GM12878 (cell line): ENCODE results near the gene DUSP18. TPM values are rescaled to one million over a fixed set of nuclear protein-coding genes. Genes with fewer than 3 reads are reported as not detected.

ENCODE experiments used
- ATAC-seq: fragments of 200-7000 bp; cut with Tn5 transposase; 3 replicates; pipeline ENCODE4 v1.9.1; 2020; ENCODE audit warnings: mild to moderate bottlenecking, moderate library complexity
- BruUV-seq: library from RNA; stranded (reverse); fragments of 400-500 nt; replicated peaks from 2 replicates; lab custom pipeline; 2021; lab: Mats Ljungman, UMichigan
- CTCF ChIA-PET: fragments of 300-600 bp; sonication (Branson Sonifier 250); formaldehyde crosslinking; extraction: SDS; loops from one replicate; lab custom pipeline; 2021; ENCODE audit warnings: inconsistent platforms; lab: Yijun Ruan, JAX
- POLR2A ChIA-PET: fragments of 350-600 bp; formaldehyde crosslinking; extraction: SDS; loops from one replicate; lab custom pipeline; 2021; ENCODE audit warnings: inconsistent platforms; lab: Charles Lee
- RAD21 ChIA-PET: fragments of 300-600 bp; sonication (Branson Sonifier 250); formaldehyde crosslinking; loops from one replicate; lab custom pipeline; 2023; ENCODE audit warnings: antibody characterized with exemption; ENCODE audit not compliant: unreplicated experiment; lab: Charles Lee
- SMC1A ChIA-PET: fragments of 300-600 bp; sonication (Branson Sonifier 250); formaldehyde crosslinking; loops from one replicate; lab custom pipeline; 2023; ENCODE audit not compliant: unreplicated experiment, uncharacterized antibody; lab: Charles Lee
- DNase-seq: peaks from one replicate; pipeline ENCODE4 v3.0.0-alpha.2; 2011; ENCODE audit warnings: low read depth, low spot score
- FAIRE-seq: peaks from 3 replicates; lab custom pipeline; 2011; peaks lifted over from hg19 to GRCh38; lab: Jason Lieb, UNC
- H2AFZ ChIP-seq: 2 replicates; pipeline ENCODE4 v1.6.0; 2011; ENCODE audit warnings: low read depth, low read length, control low read depth; ENCODE audit not compliant: control insufficient read depth
- H3K27ac ChIP-seq: 2 replicates; pipeline ENCODE4 v1.5.1; 2011; ENCODE audit warnings: control low read depth; ENCODE audit not compliant: control insufficient read depth, insufficient read depth
- H3K27me3 ChIP-seq, 2 experiments: replicated peaks in 1 of 2; 2 replicates each; pipeline versions ENCODE4 v1.6.0 to v1.6.1; 2011; ENCODE audit warnings: low read length in 1 of 2; ENCODE audit not compliant: control insufficient read depth in 2 of 2, insufficient read depth in 2 of 2
- H3K36me3 ChIP-seq, 2 experiments: 2 replicates each; pipeline ENCODE4 v1.5.1; 2011; ENCODE audit warnings: low read length in 1 of 2; ENCODE audit not compliant: control insufficient read depth in 2 of 2, insufficient read depth in 2 of 2
- H3K4me1 ChIP-seq: 2 replicates; pipeline ENCODE4 v1.6.1; 2011; ENCODE audit warnings: mild to moderate bottlenecking, low read length, moderate library complexity, mixed read lengths; ENCODE audit not compliant: control insufficient read depth, insufficient read depth
- H3K4me2 ChIP-seq: 2 replicates; pipeline ENCODE4 v1.6.0; 2011; ENCODE audit warnings: control low read depth; ENCODE audit not compliant: control insufficient read depth, insufficient read depth
- H3K4me3 ChIP-seq: fragments of 200-600 bp; sonication (generic); 2 replicates; pipeline ENCODE4 v1.5.1; 2016
- H3K79me2 ChIP-seq: 2 replicates; pipeline ENCODE4 v1.6.0; 2011; ENCODE audit warnings: low read length; ENCODE audit not compliant: control insufficient read depth, insufficient read depth
- H3K9ac ChIP-seq: 2 replicates; pipeline ENCODE4 v1.8.0; 2011; ENCODE audit warnings: low read length, control low read depth, mixed read lengths; ENCODE audit not compliant: control insufficient read depth, insufficient read depth
- H3K9me3 ChIP-seq: replicated peaks from 3 replicates; pipeline ENCODE4 v1.5.1; 2011; ENCODE audit warnings: mild to moderate bottlenecking, low read length; ENCODE audit not compliant: control insufficient read depth, insufficient read depth
- H4K20me1 ChIP-seq: 2 replicates; pipeline ENCODE4 v1.6.0; 2011; ENCODE audit not compliant: control insufficient read depth, insufficient read depth
- FOXM1 ChIP-seq: IDR thresholded peaks from 2 replicates; pipeline ENCODE4 v1.6.1; 2012; ENCODE audit warnings: low read depth, mild to moderate bottlenecking, inconsistent platforms, low read length, moderate library complexity
- GABPA ChIP-seq: IDR thresholded peaks from 2 replicates; pipeline ENCODE4 v1.6.1; 2014; ENCODE audit warnings: antibody characterized with exemption, low read depth, mild to moderate bottlenecking, inconsistent platforms
- HDAC6 ChIP-seq: fragments of 200-600 bp; sonication (generic); IDR thresholded peaks from one replicate; pipeline ENCODE4 v1.8.0; 2017; ENCODE audit warnings: antibody characterized with exemption; ENCODE audit not compliant: unreplicated experiment
- IKZF1 ChIP-seq: fragments of 450-650 bp; conservative IDR thresholded peaks from 2 replicates; pipeline ENCODE4 v1.6.1; 2017; ENCODE audit warnings: antibody characterized with exemption, mild to moderate bottlenecking
- LARP7 ChIP-seq: fragments of 450-650 bp; IDR thresholded peaks from 2 replicates; pipeline ENCODE4 v1.6.1; 2017; ENCODE audit warnings: mild to moderate bottlenecking
- NFYA ChIP-seq: IDR thresholded peaks from 2 replicates; pipeline ENCODE4 v1.6.1; 2011; ENCODE audit warnings: low read depth, mild to moderate bottlenecking, low read length, improper control_type of control experiment, borderline replicate concordance
- PKNOX1 ChIP-seq: fragments of 450-650 bp; IDR thresholded peaks from 2 replicates; pipeline ENCODE4 v1.6.1; 2016; ENCODE audit warnings: mild to moderate bottlenecking
- RAD51 ChIP-seq: fragments of 450-650 bp; IDR thresholded peaks from 2 replicates; pipeline ENCODE4 v1.6.1; 2016; ENCODE audit warnings: moderate library complexity, mild to moderate bottlenecking, inconsistent platforms
- RB1 ChIP-seq: fragments of 450-650 bp; formaldehyde crosslinking; IDR thresholded peaks from 2 replicates; pipeline ENCODE4 v1.6.1; 2017; ENCODE audit warnings: mild to moderate bottlenecking, borderline replicate concordance
- SIN3A ChIP-seq: IDR thresholded peaks from 2 replicates; pipeline ENCODE4 v1.6.1; 2012; ENCODE audit warnings: low read depth, low read length, improper control_type of control experiment
- TCF3 ChIP-seq: IDR thresholded peaks from 2 replicates; pipeline ENCODE4 v1.6.1; 2012; ENCODE audit warnings: low read depth, mild to moderate bottlenecking, low read length, borderline replicate concordance; ENCODE audit not compliant: insufficient read depth
- TCF7 ChIP-seq: IDR thresholded peaks from 2 replicates; pipeline ENCODE4 v1.6.1; 2014; ENCODE audit warnings: antibody characterized with exemption, borderline replicate concordance
- whole genome bisulfite sequencing: methylation state at CpG from one replicate; pipeline ENCODE4 v1.1.6; 2016; ENCODE audit warnings: low lambda C conversion rate; ENCODE audit not compliant: insufficient replicate concordance, insufficient coverage; ENCODE audit errors: missing lambda C conversion rate; 5-methylcytosine and 5-hydroxymethylcytosine counted together
- in situ Hi-C: fragments of 300-500 bp; cut with MboI; formaldehyde crosslinking; loops from 9 replicates; pipeline ENCODE4 v1.14.3; 2018; ENCODE audit warnings: mixed read lengths
- intact Hi-C: fragments of 100-400 bp; cut with micrococcal nuclease; formaldehyde crosslinking; loops from one replicate; pipeline ENCODE4 v1.14.2; 2022; ENCODE audit not compliant: unreplicated experiment
- polyA plus RNA-seq, 11 experiments: library from polyadenylated mRNA; depleted of rRNA in 4 of 11; unstranded in 6 of 11; stranded (reverse) in 5 of 11; fragments of >200 nt; fragmentation: Nextera tagmentation in 4 of 11; fragmentation: Illumina TruSeq in 1 of 11; extraction: Ambion mirVana in 4 of 11; extraction: Trizol in 1 of 11; gene quantifications; 1 replicate in 1 of 11; 2 replicates in 10 of 11; pipeline versions ENCODE4 v1.2.1 to v1.2.3, GENCODE V29; 2011 to 2016; ENCODE audit warnings: inconsistent platforms in 2 of 11, missing spikeins in 2 of 11, low read depth in 1 of 11
- total RNA-seq, 4 experiments: library from RNA; depleted of rRNA in 3 of 4; stranded (reverse); fragments of >200 nt in 3 of 4; fragmentation: Illumina TruSeq in 1 of 4; extraction: Trizol in 1 of 4; gene quantifications; 2 replicates each; pipeline versions ENCODE4 v1.2.1 to v1.2.3, GENCODE V29; 2013 to 2021
- TF ChIP-seq, protein P1 (sequence below): IDR thresholded peaks from 2 replicates; pipeline ENCODE4 v1.6.1; 2012; ENCODE audit warnings: improper control_type of control experiment, low read depth, low read length; ENCODE audit not compliant: insufficient replicate concordance
- TF ChIP-seq, protein P2 (sequence below): fragments of 450-650 bp; IDR thresholded peaks from 2 replicates; pipeline ENCODE4 v1.6.1; 2017; ENCODE audit warnings: mild to moderate bottlenecking, moderate library complexity

The DUSP18 gene
- total and polyA plus RNA-seq, 10 of the 15 experiments (the other 5 are each of a cell fraction or from before 2014, with no cell fraction given) = 1.9 to 11.9 (median 7.7) TPM

DNA sequence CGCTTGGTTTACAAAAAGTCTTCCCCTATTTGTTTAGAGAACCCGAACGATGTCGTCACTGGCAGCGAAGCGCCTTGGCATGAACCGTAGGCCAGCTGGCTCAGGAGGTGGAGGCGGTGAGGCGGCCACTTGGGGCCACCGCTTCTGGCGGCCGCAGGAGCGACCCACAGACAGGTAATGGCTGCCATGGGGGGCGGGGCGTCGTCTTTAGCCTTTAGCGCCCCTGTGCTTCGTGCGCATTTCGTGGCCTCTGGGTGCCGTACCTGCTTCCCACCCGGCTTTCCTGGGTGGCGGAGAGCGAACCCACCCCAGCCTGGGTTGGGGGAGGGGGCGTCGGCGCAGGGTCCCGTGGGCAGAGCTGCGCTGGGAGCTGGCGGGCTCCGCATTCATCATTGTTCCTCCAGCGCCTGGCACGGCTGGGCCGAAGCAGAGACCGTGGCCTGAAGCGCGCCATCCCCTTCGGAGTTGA, 26.5 kb upstream of the DUSP18 start:
- Histone ChIP-seq H3K4me3 (peak overlapping the region; percentile 87; the same call in 1 of the 2 replicates), H3K9me3 (no peaks in the 10 kb centered on the region), H3K36me3 (no peaks in the 10 kb centered on the region), H4K20me1 (no peaks in the 10 kb centered on the region), H3K27me3 (no peaks in the 10 kb centered on the region; a peak in 1 of 4 replicates), H3K27ac (no peak overlapping the region), H3K9ac (peak overlapping the region; percentile 69), H2AFZ (peak overlapping the region; percentile 83), H3K4me1 (no peaks in the 10 kb centered on the region; the same call in 1 of the 2 replicates), H3K79me2 (no peaks in the 10 kb centered on the region), H3K4me2 (peak overlapping the region; percentile 95)
- FAIRE-seq (no peak), DNase-seq (no peak), ATAC-seq (peak; percentile 90)
- CTCF ChIA-PET = interaction anchor here (0.9 to 2.0 kb wide), 3 partner anchors 12 to 61 kb away, joined by 4 to 7 read pairs (median 5); partner anchors contain the start of gene SLC35E4
- 4% methylated on average over 35 of the region's 38 CpGs for WGBS
- no TSS peak for BruUV-seq
- in situ Hi-C loops = no loop called here
- RAD21 ChIA-PET = interaction anchor here (1.2 kb wide), 1 partner anchor 61 kb away, joined by 3 read pairs; no protein-coding TSS in a partner anchor
- intact Hi-C loops = no loop called here
- SMC1A ChIA-PET = interaction anchor here (0.9 to 1.3 kb wide), 2 partner anchors 50 to 61 kb away, joined by 3 to 8 read pairs; no protein-coding TSS in a partner anchor
- POLR2A ChIA-PET = interaction anchor here (1.2 kb wide), 1 partner anchor 60 kb away, joined by 4 read pairs; no protein-coding TSS in a partner anchor
- TF ChIP-seq IKZF1 (peak; percentile 26; the same call in 1 of the 2 replicates), GABPA (no peak), RB1 (peak; percentile 45; the same call in 1 of the 2 replicates), LARP7 (no peak), SIN3A (no peak), FOXM1 (no peak), NFYA (no peak), PKNOX1 (no peak), TCF7 (no peak), HDAC6 (no peak), RAD51 (no peak), TCF3 (no peak)
- TF ChIP-seq, protein P1, sequence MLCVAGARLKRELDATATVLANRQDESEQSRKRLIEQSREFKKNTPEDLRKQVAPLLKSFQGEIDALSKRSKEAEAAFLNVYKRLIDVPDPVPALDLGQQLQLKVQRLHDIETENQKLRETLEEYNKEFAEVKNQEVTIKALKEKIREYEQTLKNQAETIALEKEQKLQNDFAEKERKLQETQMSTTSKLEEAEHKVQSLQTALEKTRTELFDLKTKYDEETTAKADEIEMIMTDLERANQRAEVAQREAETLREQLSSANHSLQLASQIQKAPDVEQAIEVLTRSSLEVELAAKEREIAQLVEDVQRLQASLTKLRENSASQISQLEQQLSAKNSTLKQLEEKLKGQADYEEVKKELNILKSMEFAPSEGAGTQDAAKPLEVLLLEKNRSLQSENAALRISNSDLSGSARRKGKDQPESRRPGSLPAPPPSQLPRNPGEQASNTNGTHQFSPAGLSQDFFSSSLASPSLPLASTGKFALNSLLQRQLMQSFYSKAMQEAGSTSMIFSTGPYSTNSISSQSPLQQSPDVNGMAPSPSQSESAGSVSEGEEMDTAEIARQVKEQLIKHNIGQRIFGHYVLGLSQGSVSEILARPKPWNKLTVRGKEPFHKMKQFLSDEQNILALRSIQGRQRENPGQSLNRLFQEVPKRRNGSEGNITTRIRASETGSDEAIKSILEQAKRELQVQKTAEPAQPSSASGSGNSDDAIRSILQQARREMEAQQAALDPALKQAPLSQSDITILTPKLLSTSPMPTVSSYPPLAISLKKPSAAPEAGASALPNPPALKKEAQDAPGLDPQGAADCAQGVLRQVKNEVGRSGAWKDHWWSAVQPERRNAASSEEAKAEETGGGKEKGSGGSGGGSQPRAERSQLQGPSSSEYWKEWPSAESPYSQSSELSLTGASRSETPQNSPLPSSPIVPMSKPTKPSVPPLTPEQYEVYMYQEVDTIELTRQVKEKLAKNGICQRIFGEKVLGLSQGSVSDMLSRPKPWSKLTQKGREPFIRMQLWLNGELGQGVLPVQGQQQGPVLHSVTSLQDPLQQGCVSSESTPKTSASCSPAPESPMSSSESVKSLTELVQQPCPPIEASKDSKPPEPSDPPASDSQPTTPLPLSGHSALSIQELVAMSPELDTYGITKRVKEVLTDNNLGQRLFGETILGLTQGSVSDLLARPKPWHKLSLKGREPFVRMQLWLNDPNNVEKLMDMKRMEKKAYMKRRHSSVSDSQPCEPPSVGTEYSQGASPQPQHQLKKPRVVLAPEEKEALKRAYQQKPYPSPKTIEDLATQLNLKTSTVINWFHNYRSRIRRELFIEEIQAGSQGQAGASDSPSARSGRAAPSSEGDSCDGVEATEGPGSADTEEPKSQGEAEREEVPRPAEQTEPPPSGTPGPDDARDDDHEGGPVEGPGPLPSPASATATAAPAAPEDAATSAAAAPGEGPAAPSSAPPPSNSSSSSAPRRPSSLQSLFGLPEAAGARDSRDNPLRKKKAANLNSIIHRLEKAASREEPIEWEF = no peak
- TF ChIP-seq, protein P2, sequence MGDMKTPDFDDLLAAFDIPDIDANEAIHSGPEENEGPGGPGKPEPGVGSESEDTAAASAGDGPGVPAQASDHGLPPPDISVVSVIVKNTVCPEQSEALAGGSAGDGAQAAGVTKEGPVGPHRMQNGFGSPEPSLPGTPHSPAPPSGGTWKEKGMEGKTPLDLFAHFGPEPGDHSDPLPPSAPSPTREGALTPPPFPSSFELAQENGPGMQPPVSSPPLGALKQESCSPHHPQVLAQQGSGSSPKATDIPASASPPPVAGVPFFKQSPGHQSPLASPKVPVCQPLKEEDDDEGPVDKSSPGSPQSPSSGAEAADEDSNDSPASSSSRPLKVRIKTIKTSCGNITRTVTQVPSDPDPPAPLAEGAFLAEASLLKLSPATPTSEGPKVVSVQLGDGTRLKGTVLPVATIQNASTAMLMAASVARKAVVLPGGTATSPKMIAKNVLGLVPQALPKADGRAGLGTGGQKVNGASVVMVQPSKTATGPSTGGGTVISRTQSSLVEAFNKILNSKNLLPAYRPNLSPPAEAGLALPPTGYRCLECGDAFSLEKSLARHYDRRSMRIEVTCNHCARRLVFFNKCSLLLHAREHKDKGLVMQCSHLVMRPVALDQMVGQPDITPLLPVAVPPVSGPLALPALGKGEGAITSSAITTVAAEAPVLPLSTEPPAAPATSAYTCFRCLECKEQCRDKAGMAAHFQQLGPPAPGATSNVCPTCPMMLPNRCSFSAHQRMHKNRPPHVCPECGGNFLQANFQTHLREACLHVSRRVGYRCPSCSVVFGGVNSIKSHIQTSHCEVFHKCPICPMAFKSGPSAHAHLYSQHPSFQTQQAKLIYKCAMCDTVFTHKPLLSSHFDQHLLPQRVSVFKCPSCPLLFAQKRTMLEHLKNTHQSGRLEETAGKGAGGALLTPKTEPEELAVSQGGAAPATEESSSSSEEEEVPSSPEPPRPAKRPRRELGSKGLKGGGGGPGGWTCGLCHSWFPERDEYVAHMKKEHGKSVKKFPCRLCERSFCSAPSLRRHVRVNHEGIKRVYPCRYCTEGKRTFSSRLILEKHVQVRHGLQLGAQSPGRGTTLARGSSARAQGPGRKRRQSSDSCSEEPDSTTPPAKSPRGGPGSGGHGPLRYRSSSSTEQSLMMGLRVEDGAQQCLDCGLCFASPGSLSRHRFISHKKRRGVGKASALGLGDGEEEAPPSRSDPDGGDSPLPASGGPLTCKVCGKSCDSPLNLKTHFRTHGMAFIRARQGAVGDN = peak; percentile 39; the same call in 1 of the 2 replicates
